Activated CD8-positive, alpha-beta T cell treated with anti-CD3 and anti-CD28 coated beads for 36 hours (primary cell): ENCODE measurements around the gene TMEM192. TPM values are rescaled to one million over a fixed set of nuclear protein-coding genes. Genes with fewer than 3 reads are reported as not detected.
A peak's percentile ranks its signal among the peaks of the same experiment; 100 is the strongest.

Source experiments
- ATAC-seq: fragments of 200-7000 bp; cut with Tn5 transposase; one replicate; pipeline ENCODE4 v1.10.0; 2021; ENCODE audit warnings: mild to moderate bottlenecking, moderate library complexity
- CTCF ChIA-PET: fragments of 350-600 bp; sonication (Branson Sonifier 250); formaldehyde crosslinking; loops from one replicate; lab custom pipeline; 2021; ENCODE audit warnings: antibody characterized with exemption; lab: Charles Lee
- POLR2A ChIA-PET: fragments of 350-600 bp; sonication (Branson Sonifier 250); formaldehyde crosslinking; loops from one replicate; lab custom pipeline; 2021; ENCODE audit warnings: antibody characterized with exemption; lab: Charles Lee
- DNase-seq: peaks from one replicate; pipeline ENCODE4 v3.0.0-alpha.2; 2020
- H3K27ac Mint-ChIP-seq: one replicate; pipeline ENCODE4 v1.8.0; 2021; ENCODE audit warnings: mild to moderate bottlenecking, mixed read lengths
- H3K27me3 Mint-ChIP-seq: one replicate; pipeline ENCODE4 v1.8.0; 2021; ENCODE audit warnings: mixed read lengths
- H3K36me3 Mint-ChIP-seq: one replicate; pipeline ENCODE4 v1.8.0; 2021; ENCODE audit warnings: low read depth, mixed read lengths
- H3K4me1 Mint-ChIP-seq: one replicate; pipeline ENCODE4 v1.8.0; 2021; ENCODE audit warnings: low read depth, mixed read lengths
- H3K4me3 Mint-ChIP-seq: one replicate; pipeline ENCODE4 v1.8.0; 2021; ENCODE audit warnings: mild to moderate bottlenecking, moderate library complexity, mixed read lengths
- H3K9me3 Mint-ChIP-seq: one replicate; pipeline ENCODE4 v1.8.0; 2021; ENCODE audit warnings: mixed read lengths
- intact Hi-C: fragments of 100-400 bp; cut with micrococcal nuclease; formaldehyde crosslinking; loops from one replicate; pipeline ENCODE4 v1.10.0; 2022
- total RNA-seq, 2 experiments: library from RNA; stranded (reverse); gene quantifications; one replicate each; pipeline ENCODE4 v1.2.3, GENCODE V29; 2021
- TF ChIP-seq, protein P1 (sequence below): fragments of 200-600 bp; IDR thresholded peaks from one replicate; pipeline ENCODE4 v1.8.0; 2022; ENCODE audit warnings: antibody characterized with exemption, mild to moderate bottlenecking

The TMEM192 gene
- 10 to 100 TPM in 1 of 2 experiments, 1 to 10 TPM in 1; 7.9 to 10.6 TPM for total RNA-seq

DNA sequence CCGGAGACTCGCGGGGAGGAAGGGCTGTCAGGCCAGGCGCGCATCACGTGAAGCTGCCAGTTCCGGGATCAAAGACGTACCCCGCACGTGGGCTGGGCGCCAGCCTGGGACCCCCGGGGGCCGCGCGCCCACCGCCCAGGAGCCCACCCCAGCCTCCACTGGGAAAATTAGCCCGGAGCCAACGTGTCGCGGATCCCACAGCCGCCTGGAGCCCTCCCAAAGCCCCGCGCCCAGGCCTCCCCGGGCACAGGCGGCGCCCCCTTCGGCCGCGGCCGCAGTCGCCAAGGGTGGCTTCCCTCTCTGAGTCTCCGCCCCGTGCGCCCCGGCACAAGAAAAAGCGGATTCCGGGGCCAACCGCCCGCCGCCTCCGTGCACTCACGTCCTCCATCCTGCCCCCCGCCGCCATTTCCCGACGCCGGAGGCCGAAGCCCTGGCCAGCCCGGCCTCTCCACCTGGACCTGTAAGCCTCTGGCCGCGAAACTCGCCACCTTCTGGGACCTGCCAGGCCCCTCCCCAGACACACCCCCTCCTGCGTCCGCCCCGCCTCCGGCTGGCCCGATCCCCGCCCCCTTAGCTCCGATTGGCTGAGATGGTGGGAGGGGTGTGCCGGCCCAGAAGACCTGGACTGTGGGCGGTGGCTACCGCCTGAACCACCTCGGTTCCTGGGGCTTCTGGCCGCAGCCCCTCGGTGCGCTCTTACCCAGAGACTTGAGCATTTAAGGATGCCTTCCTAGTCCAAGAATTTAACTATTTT, at the start of gene TMEM192:
Gene TMEM192, minus strand, starts transcription at position 493 of the 754 bp plus-strand sequence. Its CDS starts 87 bp downstream, at position 406.
- ATAC-seq (peak; percentile 99), DNase-seq (peak; percentile 92)
- no peaks in the 10 kb centered on the region for H3K9me3 Mint-ChIP-seq
- peak within 1 kb of the TSS; percentile 94 for H3K27ac Mint-ChIP-seq
- CTCF ChIA-PET, result interaction anchor here (0.6 to 1.7 kb wide), 33 partner anchors 9 to 381 kb away, joined by 3 to 19 read pairs (median 4); partner anchors contain the start of gene MSMO1
- peak within 1 kb of the TSS; percentile 86 for H3K4me3 Mint-ChIP-seq
- peaks cover 15% of the 10 kb centered on the region for H3K4me1 Mint-ChIP-seq
- intact Hi-C loops, result no loop called here
- peaks cover 13% of the 10 kb centered on the region for H3K36me3 Mint-ChIP-seq
- POLR2A ChIA-PET, result interaction anchor here (0.9 kb wide), 2 partner anchors 202 to 212 kb away, joined by 3 to 4 read pairs; no protein-coding TSS in a partner anchor
- TF ChIP-seq, protein P1, sequence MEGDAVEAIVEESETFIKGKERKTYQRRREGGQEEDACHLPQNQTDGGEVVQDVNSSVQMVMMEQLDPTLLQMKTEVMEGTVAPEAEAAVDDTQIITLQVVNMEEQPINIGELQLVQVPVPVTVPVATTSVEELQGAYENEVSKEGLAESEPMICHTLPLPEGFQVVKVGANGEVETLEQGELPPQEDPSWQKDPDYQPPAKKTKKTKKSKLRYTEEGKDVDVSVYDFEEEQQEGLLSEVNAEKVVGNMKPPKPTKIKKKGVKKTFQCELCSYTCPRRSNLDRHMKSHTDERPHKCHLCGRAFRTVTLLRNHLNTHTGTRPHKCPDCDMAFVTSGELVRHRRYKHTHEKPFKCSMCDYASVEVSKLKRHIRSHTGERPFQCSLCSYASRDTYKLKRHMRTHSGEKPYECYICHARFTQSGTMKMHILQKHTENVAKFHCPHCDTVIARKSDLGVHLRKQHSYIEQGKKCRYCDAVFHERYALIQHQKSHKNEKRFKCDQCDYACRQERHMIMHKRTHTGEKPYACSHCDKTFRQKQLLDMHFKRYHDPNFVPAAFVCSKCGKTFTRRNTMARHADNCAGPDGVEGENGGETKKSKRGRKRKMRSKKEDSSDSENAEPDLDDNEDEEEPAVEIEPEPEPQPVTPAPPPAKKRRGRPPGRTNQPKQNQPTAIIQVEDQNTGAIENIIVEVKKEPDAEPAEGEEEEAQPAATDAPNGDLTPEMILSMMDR, result no peak
- no peaks in the 10 kb centered on the region for H3K27me3 Mint-ChIP-seq

DNA sequence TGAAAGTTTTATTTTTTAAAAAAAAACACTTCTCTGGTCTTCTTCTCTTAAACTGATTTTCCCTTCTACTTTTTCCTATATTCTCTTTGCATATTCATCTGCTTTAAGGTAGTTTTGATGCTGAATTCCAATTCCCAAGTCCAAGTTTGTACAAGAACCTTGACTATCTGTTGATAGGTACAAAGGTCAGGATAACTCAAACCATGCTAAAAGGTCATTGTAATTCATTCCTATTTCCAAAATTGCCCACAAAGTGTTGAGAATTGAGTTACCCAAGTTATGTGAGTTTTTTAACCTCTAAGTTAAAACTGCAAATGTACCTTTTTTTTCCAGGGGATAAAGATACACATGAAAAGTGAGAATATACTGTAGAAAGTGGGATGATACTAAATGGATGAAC, 46.1 kb upstream of the TMEM192 start:
- ATAC-seq, result no peak
- POLR2A ChIA-PET, result no interaction called here
- TF ChIP-seq, protein P1, result no peak
- H3K9me3 Mint-ChIP-seq, result peaks cover 9% of the 10 kb centered on the region
- DNase-seq, result no peak
- no peaks in the 10 kb centered on the region for H3K27me3 Mint-ChIP-seq
- H3K4me1 Mint-ChIP-seq, result no peaks in the 10 kb centered on the region
- intact Hi-C loops, result no loop called here
- H3K27ac Mint-ChIP-seq, result no peak overlapping the region
- no peaks in the 10 kb centered on the region for H3K36me3 Mint-ChIP-seq
- H3K4me3 Mint-ChIP-seq, result no peak overlapping the region
- CTCF ChIA-PET, result interaction anchor here (1.2 kb wide), 1 partner anchor 27 kb away, joined by 3 read pairs; no protein-coding TSS in a partner anchor

DNA sequence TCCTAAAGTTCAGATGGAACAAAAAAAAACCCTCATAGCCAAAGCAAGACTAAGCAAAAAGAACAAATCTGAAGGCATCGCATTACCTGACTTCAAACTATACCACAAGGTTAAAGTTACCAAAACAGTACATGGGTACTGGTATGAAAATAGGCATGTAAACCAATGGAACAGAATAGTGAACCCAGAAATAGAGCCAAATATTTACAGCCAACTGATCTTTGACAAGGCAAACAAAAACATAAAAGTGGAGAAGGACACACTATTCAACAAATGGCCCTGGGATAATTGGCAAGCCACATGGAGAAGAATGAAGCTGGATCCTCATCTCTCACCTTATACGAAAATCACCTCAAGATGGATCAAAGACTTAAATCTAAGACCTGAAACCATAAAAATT, 44.2 kb upstream of the TMEM192 start:
- ChIA-PET CTCF (no interaction called here), POLR2A (no interaction called here)
- peaks cover 9% of the 10 kb centered on the region for H3K9me3 Mint-ChIP-seq
- no peaks in the 10 kb centered on the region for H3K36me3 Mint-ChIP-seq
- no peak overlapping the region for H3K27ac Mint-ChIP-seq
- no peaks in the 10 kb centered on the region for H3K4me1 Mint-ChIP-seq
- no peak for ATAC-seq
- TF ChIP-seq, protein P1, result no peak
- no peak overlapping the region for H3K4me3 Mint-ChIP-seq
- DNase-seq, result no peak
- intact Hi-C loops, result no loop called here
- H3K27me3 Mint-ChIP-seq, result no peaks in the 10 kb centered on the region

DNA sequence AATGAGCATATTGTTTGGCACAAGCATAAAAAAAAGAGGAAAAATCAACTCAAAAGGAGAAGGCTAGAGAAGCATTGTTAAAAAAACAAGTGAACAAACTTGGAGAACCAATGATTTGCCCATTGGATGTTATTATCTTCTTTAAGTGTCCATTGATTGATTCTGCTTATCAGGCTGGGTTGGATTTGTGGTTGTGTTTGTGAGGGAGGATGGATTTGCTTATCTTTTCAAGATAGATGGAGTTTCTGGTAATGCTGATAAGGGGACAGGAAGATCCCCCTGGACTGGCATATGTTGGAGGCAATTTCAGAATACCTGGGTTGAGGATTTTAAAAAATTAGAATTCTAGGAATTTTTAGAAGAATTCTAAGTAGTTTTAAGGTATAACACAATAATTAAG, 41.8 kb upstream of the TMEM192 start:
- no peaks in the 10 kb centered on the region for H3K27me3 Mint-ChIP-seq
- no peaks in the 10 kb centered on the region for H3K4me1 Mint-ChIP-seq
- ChIA-PET CTCF (no interaction called here), POLR2A (no interaction called here)
- H3K27ac Mint-ChIP-seq, result no peak overlapping the region
- H3K4me3 Mint-ChIP-seq, result no peak overlapping the region
- TF ChIP-seq, protein P1, result no peak
- ATAC-seq, result no peak
- intact Hi-C loops, result no loop called here
- DNase-seq, result no peak
- no peaks in the 10 kb centered on the region for H3K36me3 Mint-ChIP-seq
- H3K9me3 Mint-ChIP-seq, result peaks cover 9% of the 10 kb centered on the region

DNA sequence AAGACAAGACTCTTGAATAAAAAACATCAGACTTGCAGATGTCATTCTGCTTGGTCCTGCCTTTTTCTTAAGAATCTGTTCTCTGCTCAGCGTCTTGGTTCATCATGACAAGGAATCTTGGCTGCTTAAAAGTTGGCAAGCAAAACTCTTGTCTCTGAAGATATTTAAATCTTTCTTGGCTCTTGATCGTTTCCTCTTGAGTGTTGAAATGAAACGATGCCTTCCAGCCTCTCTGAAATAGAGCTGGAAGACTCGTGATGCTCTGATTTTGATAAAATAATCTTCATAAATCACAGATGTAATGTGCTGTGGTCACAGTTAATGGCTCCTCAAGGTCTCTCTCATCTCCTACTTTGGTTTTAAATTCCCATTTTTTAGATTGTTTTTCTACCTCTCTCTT, 39.9 kb upstream of the TMEM192 start:
- H3K4me1 Mint-ChIP-seq, result no peaks in the 10 kb centered on the region
- no peak overlapping the region for H3K27ac Mint-ChIP-seq
- no peak overlapping the region for H3K4me3 Mint-ChIP-seq
- no peaks in the 10 kb centered on the region for H3K36me3 Mint-ChIP-seq
- POLR2A ChIA-PET, result no interaction called here
- TF ChIP-seq, protein P1, result no peak
- H3K9me3 Mint-ChIP-seq, result peaks cover 7% of the 10 kb centered on the region
- no peak for DNase-seq
- no peak for ATAC-seq
- no peaks in the 10 kb centered on the region for H3K27me3 Mint-ChIP-seq
- CTCF ChIA-PET, result no interaction called here
- intact Hi-C loops, result no loop called here
